Measurements from ENCODE around the gene GRK5.

- TF ChIP-seq EZH2 (IDR thresholded peaks at IDR 0.05) (no peak), EZH2phosphoT487 (IDR thresholded peaks at IDR 0.05) (no peak)
- TF ChIP-seq, protein P1, sequence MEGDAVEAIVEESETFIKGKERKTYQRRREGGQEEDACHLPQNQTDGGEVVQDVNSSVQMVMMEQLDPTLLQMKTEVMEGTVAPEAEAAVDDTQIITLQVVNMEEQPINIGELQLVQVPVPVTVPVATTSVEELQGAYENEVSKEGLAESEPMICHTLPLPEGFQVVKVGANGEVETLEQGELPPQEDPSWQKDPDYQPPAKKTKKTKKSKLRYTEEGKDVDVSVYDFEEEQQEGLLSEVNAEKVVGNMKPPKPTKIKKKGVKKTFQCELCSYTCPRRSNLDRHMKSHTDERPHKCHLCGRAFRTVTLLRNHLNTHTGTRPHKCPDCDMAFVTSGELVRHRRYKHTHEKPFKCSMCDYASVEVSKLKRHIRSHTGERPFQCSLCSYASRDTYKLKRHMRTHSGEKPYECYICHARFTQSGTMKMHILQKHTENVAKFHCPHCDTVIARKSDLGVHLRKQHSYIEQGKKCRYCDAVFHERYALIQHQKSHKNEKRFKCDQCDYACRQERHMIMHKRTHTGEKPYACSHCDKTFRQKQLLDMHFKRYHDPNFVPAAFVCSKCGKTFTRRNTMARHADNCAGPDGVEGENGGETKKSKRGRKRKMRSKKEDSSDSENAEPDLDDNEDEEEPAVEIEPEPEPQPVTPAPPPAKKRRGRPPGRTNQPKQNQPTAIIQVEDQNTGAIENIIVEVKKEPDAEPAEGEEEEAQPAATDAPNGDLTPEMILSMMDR (IDR thresholded peaks at IDR 0.05), result no peak
Measured at GRCh38 chr10:119413093-119413453, 205.7 kb downstream of the GRK5 start.
